Thoracic aorta (tissue), 2 donors: ENCODE data around the gene SIX4. TPM values are rescaled to one million over a fixed set of nuclear protein-coding genes. Genes with fewer than 3 reads are reported as not detected.

Experiments
- ATAC-seq: fragments of 150-250 bp; one replicate; pipeline ENCODE4 v1.8.0; 2017; ENCODE audit warnings: low read depth; ENCODE audit not compliant: insufficient number of reproducible peaks, low FRiP score
- DNase-seq: peaks from one replicate; pipeline ENCODE4 v3.0.0-alpha.2; 2020; ENCODE audit warnings: low spot score
- H3K27ac ChIP-seq, 2 donors: fragments of 200-600 bp; sonication (generic); 1 replicate in 1 of 2; 2 replicates in 1 of 2; pipeline ENCODE4 v1.5.1; 2016; ENCODE audit warnings: mild to moderate bottlenecking in 2 of 2, moderate library complexity in 2 of 2
- H3K27me3 ChIP-seq: fragments of 200-600 bp; sonication (generic); replicated peaks from 2 replicates; pipeline ENCODE4 v1.6.0; 2016; ENCODE audit warnings: mild to moderate bottlenecking; ENCODE audit not compliant: insufficient read depth
- H3K36me3 ChIP-seq: fragments of 200-600 bp; sonication (generic); one replicate; pipeline ENCODE4 v1.5.1; 2016
- H3K4me1 ChIP-seq, 2 donors: fragments of 200-600 bp; sonication (generic); 1 replicate in 1 of 2; 2 replicates in 1 of 2; pipeline versions ENCODE4 v1.5.1 to v1.6.0; 2016; ENCODE audit warnings: low read depth in 2 of 2, mild to moderate bottlenecking in 1 of 2; ENCODE audit not compliant: control insufficient read depth in 1 of 2
- H3K4me3 ChIP-seq: fragments of 200-600 bp; sonication (generic); 2 replicates; pipeline ENCODE4 v1.5.1; 2016; ENCODE audit warnings: mild to moderate bottlenecking
- H3K9me3 ChIP-seq: fragments of 200-600 bp; sonication (generic); 2 replicates; pipeline ENCODE4 v1.5.1; 2016
- total RNA-seq, 2 donors: library from RNA; depleted of rRNA; stranded (reverse); fragments of >200 nt; gene quantifications; one replicate each; pipeline versions ENCODE4 v1.1.0 to v1.2.3, GENCODE V29; 2016
- TF ChIP-seq, protein P1 (sequence below): fragments of 200-600 bp; sonication (generic); IDR thresholded peaks from one replicate; pipeline ENCODE4 v1.5.1; 2019; ENCODE audit warnings: antibody characterized with exemption

The SIX4 gene
- total RNA-seq, 2 donors from 2014 or later = 6.4 to 14.0 TPM

DNA sequence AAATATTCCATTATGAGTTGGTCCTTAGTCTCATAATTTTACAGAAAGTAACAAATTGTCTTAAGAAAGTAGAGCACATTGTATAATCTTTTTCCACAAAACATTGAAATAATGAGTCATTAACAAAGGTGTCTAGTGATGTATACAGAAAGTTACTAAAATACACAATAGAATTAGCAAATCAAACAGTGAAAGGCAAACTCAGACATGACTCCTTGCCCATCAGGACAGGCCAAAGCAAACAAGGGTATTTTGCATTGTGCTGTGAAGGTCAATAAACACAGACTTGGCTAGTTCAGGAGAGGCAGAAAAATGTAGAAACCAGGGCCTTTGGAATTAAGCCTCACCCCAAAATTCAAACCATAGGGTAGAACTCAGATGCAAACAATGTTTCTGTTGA is 37.3 kb downstream of the SIX4 start:
- no peaks in the 10 kb centered on the region for H3K36me3 ChIP-seq
- DNase-seq = no peak
- H3K27ac ChIP-seq = no peak overlapping the region
- no peaks in the 10 kb centered on the region for H3K4me1 ChIP-seq
- no peak overlapping the region for H3K4me3 ChIP-seq
- H3K27me3 ChIP-seq = no peaks in the 10 kb centered on the region
- no peak for ATAC-seq
- TF ChIP-seq, protein P1, sequence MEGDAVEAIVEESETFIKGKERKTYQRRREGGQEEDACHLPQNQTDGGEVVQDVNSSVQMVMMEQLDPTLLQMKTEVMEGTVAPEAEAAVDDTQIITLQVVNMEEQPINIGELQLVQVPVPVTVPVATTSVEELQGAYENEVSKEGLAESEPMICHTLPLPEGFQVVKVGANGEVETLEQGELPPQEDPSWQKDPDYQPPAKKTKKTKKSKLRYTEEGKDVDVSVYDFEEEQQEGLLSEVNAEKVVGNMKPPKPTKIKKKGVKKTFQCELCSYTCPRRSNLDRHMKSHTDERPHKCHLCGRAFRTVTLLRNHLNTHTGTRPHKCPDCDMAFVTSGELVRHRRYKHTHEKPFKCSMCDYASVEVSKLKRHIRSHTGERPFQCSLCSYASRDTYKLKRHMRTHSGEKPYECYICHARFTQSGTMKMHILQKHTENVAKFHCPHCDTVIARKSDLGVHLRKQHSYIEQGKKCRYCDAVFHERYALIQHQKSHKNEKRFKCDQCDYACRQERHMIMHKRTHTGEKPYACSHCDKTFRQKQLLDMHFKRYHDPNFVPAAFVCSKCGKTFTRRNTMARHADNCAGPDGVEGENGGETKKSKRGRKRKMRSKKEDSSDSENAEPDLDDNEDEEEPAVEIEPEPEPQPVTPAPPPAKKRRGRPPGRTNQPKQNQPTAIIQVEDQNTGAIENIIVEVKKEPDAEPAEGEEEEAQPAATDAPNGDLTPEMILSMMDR = no peak
- no peaks in the 10 kb centered on the region for H3K9me3 ChIP-seq

DNA sequence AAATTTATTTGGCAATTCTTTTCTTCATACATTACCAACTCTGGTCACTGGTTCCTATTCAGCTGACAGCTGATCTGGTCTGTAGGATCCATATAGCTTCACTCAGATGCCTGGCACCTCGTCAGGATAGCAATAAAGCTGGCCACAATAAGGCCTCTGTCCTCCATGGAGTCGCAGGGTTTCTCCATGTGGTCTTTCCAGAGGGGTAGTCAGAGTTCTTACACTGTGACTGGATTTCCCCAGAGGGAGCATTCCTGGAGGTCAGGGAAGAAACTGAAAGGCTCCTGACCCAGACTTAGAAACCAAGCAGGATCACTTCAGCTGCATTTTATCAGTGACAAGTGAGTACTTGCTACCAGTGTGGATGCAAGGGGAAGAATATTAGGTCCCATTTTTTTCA is 39.9 kb downstream of the SIX4 start:
- ATAC-seq (no peak), DNase-seq (no peak)
- H3K4me1 ChIP-seq = no peaks in the 10 kb centered on the region
- no peak overlapping the region for H3K27ac ChIP-seq
- H3K4me3 ChIP-seq = no peak overlapping the region
- H3K9me3 ChIP-seq = no peaks in the 10 kb centered on the region
- H3K36me3 ChIP-seq = no peaks in the 10 kb centered on the region
- H3K27me3 ChIP-seq = no peaks in the 10 kb centered on the region
- TF ChIP-seq, protein P1 = no peak

DNA sequence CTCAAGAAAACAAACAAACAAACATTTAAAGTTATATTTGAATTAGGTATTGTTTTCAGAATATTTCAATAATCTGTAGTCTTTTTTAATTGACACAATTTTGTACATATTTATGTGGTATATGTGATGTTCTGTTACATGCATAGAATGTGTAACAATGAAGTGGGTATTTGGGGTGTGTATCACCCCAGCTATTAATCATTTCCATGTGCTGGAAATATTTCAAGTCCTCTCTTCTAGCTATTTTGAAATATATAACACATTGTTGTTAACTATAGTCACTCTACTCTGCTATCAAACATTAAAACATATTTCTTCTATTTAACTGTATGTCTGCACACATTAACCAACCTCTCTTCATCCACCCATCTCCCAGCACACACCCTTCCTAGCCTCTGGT is 42.9 kb downstream of the SIX4 start:
- Histone ChIP-seq H3K4me1 (no peaks in the 10 kb centered on the region), H3K27me3 (no peaks in the 10 kb centered on the region), H3K9me3 (no peaks in the 10 kb centered on the region), H3K36me3 (no peaks in the 10 kb centered on the region), H3K27ac (no peak overlapping the region), H3K4me3 (no peak overlapping the region)
- DNase-seq (no peak), ATAC-seq (no peak)
- TF ChIP-seq, protein P1 = no peak

DNA sequence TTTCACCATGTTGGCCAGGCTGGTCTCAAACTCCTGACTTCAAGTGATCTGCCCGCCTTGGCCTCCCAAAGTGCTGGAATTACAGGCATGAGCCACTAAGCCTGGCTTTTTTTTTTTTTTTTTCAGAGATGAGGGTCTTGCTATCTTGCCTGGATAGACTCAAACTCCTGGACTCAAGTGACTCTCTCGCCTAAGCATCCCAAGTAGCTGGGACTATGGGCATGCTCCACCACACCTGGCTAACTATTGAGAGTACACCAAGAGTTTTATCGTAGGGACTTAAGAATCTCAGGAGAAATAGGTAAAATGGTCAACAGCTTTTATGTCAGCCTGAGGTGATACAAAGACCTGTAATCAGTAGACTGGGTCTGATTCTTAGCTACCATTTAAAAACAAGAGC is 43.6 kb downstream of the SIX4 start:
- no peak for ATAC-seq
- Histone ChIP-seq H3K27ac (no peak overlapping the region), H3K4me1 (no peaks in the 10 kb centered on the region), H3K27me3 (no peaks in the 10 kb centered on the region), H3K4me3 (no peak overlapping the region), H3K9me3 (no peaks in the 10 kb centered on the region), H3K36me3 (no peaks in the 10 kb centered on the region)
- TF ChIP-seq, protein P1 = no peak
- no peak for DNase-seq

DNA sequence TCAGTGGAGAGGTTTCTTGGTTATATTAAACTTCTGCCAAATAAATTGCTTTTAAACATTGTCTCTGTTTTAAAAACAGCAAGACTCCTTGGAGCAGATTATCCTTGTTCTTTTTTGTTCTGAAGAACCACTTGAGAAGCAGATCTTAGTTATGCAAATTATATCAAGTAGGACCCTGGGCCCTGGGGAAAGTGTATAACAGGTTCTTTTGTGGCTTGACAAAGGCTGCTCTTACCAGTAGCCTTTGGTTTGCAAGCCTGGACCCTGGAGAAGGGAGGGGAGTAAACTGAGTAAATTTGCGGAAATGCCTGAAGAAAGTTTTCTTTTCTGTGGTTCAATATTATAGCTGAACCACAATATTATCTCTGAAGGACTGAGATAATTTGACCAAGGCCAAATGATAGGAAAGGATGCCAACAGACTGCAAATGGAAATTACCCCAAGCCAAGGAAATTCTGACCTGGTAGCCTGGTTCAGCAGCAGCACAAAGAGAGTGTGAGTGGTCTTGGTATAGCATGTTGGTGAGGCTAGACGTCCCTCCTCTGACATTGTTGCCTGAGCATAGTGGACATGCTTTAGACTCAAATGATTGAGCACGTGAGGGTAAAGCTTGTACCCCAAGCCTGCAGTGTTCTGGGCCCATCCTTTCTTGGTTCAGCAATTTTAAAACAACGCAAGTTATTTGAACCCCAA is 44.4 kb downstream of the SIX4 start:
- Histone ChIP-seq H3K4me1 (no peaks in the 10 kb centered on the region), H3K36me3 (no peaks in the 10 kb centered on the region), H3K4me3 (no peak overlapping the region), H3K27me3 (no peaks in the 10 kb centered on the region), H3K27ac (no peak overlapping the region), H3K9me3 (no peaks in the 10 kb centered on the region)
- no peak for ATAC-seq
- DNase-seq = no peak
- TF ChIP-seq, protein P1 = no peak
